ENCODE data around the gene ADAMTS17.

ADAMTS17 gene

DNA sequence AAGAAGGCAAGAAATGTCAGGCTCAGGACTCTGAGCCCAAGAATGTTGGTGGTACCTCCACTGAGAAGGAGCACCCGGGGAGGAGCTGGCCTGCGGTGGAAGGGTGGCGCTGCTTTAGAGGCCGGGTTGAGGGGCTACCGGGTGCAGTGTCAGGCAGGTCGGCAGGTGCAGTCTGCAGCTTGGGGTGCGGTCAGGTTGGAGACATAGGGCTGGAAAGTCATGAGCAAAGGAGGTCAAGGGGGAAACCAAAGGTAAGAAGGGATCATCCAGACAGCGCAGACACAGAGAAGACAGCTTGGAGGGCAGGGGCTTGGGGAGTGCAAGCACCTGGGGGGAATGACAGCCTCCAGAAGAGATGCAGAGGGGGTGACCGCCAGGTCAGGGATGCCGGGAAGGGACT is 334.2 kb downstream of the ADAMTS17 start:
- DNase-seq, result no peak

DNA sequence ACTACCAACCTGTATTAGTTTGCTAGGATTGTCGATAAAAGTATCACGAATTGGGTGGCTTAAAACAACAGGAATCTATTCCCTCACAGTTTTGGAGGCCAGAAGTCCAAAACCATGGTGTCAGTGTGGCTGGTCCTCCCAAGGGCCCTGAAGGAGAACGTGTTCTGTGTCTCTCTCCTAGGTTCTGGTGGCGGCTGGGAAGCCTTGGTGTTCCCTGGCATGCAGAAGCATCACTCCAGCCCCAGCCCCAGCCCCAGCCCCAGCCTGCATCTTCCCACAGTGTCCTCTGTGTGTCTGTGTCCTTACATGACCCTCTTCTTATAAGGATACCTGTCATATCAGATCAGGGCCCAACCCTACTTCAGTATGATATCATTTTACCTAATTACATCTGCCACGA is 336.1 kb downstream of the ADAMTS17 start:
- no peak for DNase-seq

DNA sequence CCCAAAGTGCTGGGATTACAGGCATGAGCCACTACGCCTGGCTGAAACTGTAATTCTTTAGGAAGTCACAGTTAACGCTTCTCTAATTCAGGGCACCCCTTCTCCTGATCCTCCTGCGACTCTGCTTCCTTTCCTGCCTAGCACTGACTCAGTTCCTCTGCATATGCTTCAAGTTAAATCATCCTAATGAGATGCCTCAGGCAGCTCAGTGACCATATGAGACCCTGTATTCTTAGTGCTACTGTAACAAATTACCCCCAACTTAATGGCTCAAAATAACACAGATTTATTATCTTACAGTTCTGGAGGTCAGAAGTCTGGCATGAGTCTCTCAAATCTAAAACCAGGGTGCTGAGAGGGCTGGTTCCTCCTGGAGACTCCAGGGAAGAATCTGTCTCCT is 336.8 kb downstream of the ADAMTS17 start:
- DNase-seq, result no peak

DNA sequence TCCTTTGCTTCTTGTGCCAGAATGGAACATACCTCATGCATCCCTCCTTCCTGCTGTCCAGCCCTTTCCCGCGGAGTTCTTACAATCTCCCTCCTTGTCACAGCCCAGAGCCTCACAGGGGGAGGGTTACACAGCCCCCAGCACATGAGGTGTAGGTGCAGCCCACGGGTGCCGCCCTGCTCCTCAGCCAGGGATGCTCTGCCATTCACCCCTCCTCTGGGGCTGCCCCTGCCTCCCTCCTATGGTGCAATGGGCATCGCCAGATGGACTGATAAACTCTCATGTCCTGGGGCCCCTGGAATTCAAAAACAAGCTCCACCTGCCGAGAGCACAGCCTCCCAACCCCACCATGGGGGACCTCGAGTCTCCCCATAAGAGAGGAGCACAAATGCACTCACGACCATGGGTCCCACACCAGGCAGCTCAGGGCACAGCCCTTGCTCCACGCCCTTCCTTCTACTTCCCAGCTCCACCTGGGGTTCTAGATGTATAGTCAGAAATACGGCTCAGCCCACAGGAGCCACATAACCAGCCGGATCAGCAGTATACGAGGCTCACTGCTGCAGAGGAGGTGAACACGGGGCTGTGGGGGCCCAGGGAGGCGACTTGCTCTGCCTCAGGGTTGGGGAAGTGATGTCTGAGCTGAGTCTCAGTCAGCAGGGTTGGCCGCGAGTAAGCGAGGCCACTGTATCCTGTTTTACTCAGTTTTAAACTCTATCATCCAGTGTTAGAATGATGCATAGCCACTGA is 338.8 kb downstream of the ADAMTS17 start:
- no peak for DNase-seq

DNA sequence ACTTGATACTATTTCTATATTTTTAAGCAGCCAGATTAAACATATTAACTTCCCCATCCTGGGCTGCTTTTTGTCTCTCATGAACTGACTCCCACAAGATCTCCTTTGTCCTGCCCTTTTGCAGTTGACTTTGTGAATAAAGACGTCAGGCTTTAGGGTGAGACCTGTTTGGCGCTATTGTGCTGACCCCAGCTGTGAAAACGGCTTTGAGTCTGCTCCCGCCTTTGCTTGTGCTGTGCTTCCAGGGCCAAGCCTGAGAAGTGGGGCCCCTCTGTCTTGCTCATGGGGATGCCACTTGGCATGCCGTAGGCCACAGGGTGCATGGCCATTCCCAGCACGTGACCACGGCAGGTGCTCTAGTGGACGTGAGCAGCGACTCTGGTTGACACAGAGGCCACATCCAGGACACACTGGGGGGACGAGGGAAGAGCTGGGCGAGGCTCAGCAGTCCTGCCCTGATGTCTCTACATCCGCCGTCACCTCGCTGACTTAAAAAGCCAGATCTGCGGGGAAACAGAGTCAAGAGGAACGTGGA is 339.6 kb downstream of the ADAMTS17 start:
- no peak for DNase-seq

DNA sequence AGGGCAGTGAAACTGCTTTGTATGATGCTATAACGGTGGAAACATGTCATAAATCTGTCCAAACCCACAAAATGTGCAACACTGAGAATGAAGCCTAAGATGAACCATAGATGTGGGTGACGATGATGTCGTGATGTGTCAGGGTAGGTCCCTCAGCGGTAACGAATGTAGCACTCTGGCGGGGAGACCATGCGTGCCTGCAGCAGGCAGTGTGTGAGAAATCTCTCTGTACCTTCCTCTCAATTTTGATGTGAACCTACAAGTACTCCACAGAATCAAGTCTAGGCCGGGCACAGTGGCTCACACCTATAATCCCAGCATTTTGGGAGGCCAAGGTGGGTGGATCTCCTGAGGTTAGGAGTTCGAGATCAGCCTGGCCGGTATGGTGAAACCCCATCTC is 340.4 kb downstream of the ADAMTS17 start:
- DNase-seq, result no peak

DNA sequence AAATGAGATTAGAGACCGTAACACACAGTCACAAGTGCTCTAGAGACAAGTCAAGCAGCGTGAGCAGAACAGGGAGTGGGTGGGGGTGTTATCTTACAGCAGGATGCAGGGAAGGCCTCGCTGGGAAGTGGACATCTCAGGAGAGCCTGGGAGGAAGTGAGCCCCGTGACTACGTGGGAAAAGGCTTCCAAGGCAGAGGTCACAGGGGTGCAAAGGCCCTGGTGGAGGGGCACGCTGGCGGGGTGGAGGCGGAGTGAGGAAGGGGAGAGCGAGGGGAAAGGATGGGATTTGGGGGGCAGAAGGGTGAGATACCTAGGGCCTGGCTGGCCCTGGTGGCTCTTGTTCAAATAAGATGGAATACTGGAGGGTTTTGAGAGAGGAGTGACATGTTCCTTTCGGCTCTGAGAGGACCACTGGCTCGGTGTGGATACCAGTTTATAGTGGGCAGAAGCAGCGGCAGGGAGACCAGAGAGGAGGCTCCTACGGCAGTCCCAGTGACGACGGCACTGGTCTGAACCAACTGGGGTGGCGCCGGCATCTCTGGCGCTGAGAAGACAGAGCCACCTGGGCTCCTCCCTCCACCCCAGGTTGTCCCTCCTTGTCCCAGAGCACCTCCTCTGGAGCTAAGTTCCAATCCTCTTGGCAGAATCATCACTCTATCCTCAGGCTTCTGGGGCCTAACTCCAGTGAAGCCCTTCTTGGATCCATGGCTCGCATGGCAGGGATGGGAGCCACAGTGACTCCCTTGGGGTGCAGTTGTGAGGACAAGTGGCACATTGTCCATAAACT is 342.3 kb downstream of the ADAMTS17 start:
- DNase-seq, result no peak

DNA sequence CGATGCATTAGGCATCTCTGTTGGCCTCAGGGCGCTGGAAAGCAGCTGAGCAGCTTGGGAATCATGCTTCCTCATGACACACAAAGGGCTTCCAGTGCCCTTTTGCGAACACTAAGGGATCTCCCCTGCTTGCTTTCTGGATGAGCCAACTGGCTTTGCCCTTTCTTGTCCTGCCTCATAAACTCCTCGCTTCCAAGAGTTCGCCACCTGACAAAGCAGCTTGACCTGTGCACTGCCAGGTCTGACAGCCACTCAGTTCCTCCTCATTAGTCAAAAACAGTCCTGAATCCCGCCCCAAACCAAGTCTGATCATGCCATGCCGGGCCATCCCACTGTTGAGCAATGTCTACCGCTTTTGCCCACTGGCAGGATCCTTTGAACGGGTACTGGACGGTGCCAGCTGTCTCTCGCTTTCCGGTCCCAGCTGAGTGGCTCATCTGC is 343.1 kb downstream of the ADAMTS17 start:
- DNase-seq, result no peak

DNA sequence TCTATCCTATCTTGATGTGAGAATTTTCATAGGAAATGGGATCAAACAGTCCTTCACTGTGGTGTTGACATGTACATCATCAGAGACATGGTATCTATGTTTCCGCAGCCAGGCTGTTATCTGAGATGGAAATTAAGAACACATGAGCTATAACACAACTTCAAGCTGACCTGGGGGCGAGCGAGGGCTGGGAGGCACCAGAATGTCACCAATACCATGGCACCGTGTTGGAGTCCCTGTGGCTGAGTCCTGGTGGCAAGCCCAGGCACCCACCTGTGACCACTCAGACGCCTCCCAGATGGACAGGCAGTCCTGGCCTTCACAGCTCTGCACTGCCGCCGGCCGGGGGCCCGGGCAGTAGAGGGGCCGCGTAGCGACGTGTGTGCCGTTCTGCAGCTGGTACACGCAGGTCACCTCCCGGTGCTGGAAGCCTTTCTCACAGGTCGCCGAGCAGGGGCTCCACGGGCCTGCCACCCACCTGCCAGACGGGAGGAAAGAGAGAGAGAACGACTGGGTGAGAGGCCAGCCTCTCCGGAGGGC is 344.6 kb downstream of the ADAMTS17 start:
- DNase-seq, result no peak

DNA sequence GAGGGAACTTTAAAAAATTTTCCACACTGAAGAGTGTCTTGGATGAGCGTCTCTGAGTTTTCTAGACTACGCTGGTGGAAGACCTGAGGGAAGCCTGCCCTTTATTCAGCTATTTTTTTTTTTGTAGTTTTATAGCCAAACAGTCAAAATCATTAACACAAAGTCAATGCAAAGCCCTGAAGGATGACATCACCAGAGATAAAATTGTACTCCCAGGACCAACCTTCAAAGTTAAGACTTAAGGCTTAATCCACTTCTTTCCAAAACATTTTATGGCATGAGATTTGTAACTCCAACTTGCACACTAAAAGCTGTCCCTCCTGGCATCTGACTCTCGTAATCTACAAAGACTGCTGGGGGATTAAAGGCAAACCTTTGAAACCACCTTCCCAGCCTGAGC is 345.1 kb downstream of the ADAMTS17 start:
- DNase-seq, result no peak

DNA sequence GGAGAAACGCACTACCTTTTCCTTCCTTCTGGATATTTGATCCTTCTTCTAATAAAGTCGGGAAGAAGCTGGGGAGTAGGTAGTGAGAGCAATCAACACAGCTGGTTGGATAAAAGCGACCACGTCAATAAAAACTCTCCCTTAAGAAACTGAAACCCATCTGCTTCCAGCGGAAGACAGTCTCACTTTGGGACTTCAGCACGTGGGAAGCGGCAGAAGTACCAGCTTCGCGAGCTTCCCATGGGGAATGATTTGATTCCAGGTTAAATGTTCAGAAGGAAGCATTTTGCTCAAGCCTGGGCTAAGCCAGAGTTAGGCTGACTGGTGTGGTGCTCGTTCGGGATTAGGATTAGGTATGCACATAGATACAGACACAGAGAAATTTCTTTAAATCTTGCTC is 346.2 kb downstream of the ADAMTS17 start:
- DNase-seq, result no peak

DNA sequence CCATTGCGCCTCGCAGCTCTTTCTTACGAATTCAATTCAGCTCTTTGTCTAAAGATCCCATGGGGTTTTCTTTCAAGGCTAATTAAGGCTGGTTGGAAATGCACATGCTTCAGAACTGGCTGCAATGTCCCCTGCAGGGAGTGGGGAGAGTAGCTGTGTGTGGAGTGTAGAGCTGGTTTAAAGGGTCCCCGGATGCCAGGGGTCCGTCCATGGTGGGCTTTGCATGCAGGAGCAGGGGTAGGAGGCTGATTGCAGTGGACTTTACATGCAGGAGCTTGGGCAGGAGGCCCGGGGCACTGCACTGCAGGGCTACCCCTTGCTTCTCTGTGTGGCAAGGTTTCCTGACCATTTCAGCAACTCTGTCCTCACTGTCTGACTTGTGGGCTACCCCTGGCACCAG is 346.9 kb downstream of the ADAMTS17 start:
- DNase-seq, result no peak

DNA sequence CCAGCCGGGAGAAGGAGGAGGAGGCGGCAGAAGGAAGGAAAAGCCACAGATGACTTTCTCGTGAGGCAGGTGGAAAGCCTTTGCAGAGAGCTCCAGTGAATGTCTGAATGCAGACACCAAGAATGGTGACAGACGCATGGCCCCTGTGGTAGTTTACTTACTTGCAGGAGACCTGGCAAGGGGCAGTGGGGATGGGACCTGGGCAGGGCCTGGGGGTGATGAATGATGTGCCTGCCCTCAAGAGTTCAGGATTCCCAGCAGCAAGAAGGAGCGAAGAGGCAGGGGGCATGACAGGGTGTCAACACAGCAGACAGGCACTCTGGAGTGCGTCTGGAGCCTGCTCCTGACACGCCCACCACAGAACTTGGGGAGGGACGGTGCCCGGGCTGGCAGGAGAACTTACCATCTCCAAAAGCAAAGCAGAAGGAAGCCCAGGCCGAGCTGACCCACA is 348.1 kb downstream of the ADAMTS17 start:
- no peak for DNase-seq

DNA sequence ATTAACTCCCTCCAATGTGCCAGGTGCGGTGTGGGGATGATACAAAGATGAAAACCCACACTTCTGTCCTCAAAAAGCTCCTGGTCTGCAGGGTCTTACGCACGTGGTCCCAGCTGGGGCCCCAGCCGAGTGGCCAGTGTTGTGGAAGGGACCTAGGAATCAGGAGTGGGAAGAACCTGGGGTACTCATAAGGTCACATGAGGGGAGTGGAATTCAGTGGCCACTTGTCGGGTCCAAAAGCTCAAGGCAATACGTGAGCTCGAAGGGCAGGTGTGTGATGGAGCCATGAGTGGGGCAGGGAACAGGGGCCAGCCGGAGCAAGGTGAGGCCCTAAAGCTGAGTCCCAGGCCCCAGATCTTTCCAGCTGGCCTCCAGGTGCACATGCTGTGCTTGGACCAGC is 348.5 kb downstream of the ADAMTS17 start:
- DNase-seq, result no peak

DNA sequence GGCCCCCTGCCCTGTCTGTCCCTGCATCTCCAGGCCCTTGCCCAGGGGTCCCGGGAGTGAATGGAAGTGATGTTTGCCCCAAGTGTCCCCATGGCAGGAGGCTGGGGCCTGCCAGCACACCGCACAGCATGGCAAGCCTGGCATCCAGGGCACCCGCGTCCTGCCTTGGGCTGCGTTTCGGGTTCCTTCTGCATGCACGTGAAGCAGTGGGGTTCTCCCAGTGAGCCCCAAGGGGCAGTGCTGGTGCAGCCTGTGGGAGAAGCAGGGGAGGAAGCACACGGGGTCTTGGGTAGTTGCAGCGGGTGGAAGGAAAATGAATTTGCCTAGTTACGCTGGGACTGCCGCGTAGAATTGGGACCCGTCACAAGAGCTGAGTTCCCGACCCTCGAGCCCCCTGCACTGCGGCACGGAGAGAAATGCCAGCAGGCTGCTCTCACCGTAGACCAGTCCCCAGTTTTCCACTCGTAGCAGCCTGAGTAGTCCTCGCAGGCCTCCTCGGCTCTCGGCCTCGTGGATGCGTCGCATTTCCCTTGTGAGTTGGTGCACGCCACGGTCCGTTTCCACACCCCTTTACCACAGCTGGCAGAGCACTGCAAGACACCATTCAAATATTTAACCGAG is 349.1 kb downstream of the ADAMTS17 start:
- no peak for DNase-seq

DNA sequence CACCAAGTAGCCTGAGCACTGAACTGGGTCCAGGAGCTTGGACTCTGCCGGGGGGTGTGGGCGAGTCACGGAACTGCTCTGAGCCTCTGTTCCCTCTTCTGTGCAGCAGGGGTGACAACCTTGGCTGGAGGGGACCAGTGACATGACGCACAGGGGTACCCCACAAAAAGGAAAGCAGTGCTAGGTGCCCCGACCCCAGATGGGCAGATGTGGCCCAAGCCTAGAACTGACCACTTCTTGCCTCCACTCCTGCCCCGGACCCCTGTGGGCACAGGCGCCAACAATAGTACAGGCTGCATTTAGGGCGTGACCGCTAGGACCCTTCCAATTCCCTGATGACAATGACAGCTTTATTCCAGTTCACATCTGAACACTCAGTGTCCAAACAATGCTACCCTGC is 352.7 kb downstream of the ADAMTS17 start:
- no peak for DNase-seq

DNA sequence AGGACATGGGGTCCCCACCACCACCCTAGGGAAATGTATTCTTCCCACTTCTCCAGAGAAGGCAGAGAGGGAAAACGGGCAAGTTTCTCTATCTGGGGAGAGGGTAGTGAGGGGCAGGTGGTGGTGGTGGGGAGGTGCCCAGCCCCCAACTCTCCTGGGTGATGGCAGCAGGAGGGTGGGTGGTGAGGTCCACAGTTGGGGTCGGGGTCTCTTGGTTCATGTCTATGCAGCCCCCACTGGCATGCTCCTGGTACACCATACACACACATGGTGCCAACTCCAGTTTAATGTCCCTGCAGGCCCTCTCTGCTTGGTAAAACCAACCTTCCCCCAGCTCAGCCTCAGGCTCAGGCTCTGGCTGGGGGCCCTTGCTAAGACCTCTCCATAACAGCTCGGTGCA is 354.1 kb downstream of the ADAMTS17 start:
- no peak for DNase-seq

DNA sequence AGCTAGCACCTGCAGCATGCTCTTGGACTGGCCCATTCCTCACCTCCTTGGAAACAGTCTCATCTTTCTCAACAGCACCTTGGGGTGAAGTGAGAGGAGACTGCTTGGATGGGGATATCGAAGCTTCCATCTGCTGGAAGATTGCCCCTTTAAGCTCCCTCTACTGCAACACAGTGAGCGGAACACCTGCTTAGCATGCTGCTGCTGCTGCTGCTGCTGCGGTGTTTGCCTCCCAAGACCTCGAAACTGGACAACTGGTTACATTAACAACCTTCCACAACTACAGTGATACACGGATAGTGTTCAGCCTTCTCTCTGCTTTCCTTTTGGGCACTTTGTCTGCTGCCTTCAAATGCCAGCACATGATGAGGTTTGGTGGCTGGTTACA is 354.7 kb downstream of the ADAMTS17 start:
- DNase-seq, result no peak

DNA sequence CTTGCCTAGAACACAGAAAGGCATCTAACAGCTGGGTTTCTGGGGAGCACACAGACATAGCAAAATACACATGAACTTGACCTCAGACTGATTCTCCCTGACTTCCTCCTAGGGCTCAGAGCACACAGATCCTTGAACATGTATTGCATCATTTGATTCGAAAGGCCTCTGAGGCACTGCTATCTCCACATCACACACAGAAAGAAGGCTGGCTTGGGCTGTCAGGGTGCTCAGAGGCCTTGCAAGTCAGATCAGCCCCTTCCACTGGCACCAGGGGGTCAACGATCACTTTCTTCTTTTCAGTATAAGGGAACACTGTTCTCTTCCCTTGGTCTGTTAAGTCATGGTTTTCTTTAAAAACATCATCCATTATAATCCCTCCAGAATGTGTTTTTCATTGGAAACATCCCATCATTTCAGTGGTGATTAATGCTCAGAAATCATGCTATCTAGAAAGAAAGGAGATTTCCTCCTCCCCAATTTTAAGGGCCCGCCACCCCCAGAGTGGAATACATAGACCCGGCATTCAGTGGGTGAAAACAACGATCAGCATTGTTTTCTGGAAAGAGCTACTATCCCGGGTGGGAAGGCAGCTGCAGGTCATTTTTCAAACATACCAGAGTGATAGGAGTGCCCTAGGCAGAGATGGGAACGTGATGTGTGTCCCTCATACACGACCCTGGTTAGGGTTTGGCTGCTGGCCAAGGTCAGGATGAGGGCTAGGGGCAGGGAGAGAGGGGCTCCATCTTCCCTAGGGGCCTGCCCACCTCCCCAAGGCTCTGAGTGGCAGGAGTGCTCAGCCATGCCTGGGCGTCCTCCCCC is 355.3 kb downstream of the ADAMTS17 start:
- DNase-seq, result no peak

DNA sequence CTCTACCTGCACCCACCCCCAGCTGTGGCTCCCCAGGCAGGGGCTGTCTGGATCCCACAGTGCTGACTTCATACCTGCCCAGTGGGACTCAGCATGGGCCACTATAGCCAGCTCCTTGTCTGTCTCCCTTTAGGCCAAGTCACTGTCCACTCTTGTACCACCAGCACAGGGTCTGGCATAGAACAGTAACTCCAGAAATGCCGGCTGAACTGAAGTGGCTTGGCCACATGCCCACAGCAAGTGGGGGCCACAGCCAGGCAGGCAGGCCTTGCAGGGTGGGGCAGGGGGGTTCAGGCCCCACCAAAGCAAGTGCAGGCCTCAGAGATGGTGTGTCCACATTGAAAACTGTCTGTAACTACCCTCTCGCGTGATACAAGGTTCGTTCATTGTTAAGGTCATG is 355.9 kb downstream of the ADAMTS17 start:
- no peak for DNase-seq

DNA sequence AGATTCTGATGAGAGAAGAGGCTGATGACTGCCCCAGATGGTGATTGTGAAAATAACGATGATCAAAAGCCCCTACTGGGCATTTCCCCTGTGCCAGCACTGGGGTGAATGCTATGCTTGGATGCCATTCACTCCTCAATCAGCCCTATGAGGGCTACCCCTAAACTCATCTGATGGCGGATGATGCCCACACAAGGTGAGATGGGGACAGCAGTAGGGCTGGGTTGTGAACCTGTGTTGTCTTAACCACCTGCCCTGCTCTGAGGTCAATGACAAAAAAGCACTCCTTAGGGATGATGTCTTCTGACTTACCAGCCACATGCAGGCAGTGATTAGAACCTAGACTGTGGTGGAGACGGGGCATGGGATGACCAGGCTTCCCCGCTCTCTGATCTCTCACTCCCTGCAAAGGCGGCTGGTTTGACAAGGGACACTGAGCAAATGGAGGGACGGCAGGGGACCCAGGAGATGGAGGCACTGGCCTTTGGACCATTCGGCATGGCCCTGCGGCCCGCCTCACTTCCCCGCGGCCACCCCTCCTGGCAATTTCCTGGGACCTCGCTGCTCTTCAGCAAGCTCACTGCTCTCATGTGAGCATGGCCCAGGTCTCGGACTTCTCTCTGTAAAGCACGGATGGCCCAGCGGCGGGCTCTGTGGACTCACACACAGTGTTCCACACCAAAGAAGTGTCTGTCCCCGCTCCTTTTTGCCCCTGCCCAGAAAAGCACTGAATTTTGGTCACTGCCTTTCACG is 357.1 kb downstream of the ADAMTS17 start:
- DNase-seq, result no peak

DNA sequence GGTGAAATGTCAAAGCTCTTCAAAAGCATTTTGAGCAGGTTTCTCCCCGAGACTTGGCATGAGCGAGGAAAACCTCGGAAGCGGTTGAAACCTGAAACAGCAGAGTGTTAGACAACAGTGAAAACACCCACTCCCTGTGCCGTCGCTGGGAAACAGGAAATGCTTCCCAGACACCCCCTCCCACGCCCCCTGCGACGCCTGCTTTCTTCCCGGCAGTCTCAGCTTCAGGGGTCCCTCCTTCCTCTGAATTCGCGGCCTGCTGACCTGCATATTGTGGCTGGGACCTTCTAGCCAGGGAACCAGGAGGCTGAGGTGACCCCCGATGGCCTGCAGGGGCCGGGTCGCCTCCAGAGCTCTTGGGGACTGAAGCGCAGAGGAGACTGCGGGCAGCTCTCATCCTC is 357.9 kb downstream of the ADAMTS17 start:
- DNase-seq, result no peak

Measured in activated T-cell treated with anti-CD3 and anti-CD28 coated beads for 4 hours (primary cell).